ENCODE measurements around the gene KDM4C.
"Not testable (repeated sequence)": the region's sequence is repeated elsewhere in the genome, so short reads cannot be mapped to it uniquely, and the experiment has no call there.

The KDM4C gene

GRCh38 chr9:6764011-6764410 is 6.2 kb downstream of the KDM4C start:
- DNase-seq (ENCODE audit: low read depth, low spot score), result no peak

- DNase-seq (ENCODE audit: low read depth, low spot score), result no peak
These were observed 6.8 kb downstream of the KDM4C start for GRCh38 chr9:6764523-6764922.

GRCh38 chr9:6764950-6765349 is 7.2 kb downstream of the KDM4C start:
- DNase-seq (ENCODE audit: low read depth, low spot score), result no peak

GRCh38 chr9:6765396-6765795 is 7.6 kb downstream of the KDM4C start:
- DNase-seq (ENCODE audit: low read depth, low spot score), result no peak

GRCh38 chr9:6766606-6767005 is 8.8 kb downstream of the KDM4C start:
- DNase-seq (ENCODE audit: low read depth, low spot score), result no peak

GRCh38 chr9:6768587-6768986 is 10.8 kb downstream of the KDM4C start:
- not testable (repeated sequence) for DNase-seq (ENCODE audit: low read depth, low spot score)

GRCh38 chr9:6771722-6772121 is 13.9 kb downstream of the KDM4C start:
- no peak for DNase-seq (ENCODE audit: low read depth, low spot score)

- DNase-seq (ENCODE audit: low read depth, low spot score), result no peak
These were observed 19.6 kb downstream of the KDM4C start for GRCh38 chr9:6777213-6777902.

- DNase-seq (ENCODE audit: low read depth, low spot score), result no peak
These were observed 21.9 kb downstream of the KDM4C start for GRCh38 chr9:6779417-6780241.

- DNase-seq (ENCODE audit: low read depth, low spot score), result no peak
These were observed 22.9 kb downstream of the KDM4C start for GRCh38 chr9:6780690-6781089.

GRCh38 chr9:6781476-6781875 is 23.7 kb downstream of the KDM4C start:
- no peak for DNase-seq (ENCODE audit: low read depth, low spot score)

- DNase-seq (ENCODE audit: low read depth, low spot score), result no peak
These were observed 24.6 kb downstream of the KDM4C start for GRCh38 chr9:6782345-6782744.

GRCh38 chr9:6782981-6783380 is 25.2 kb downstream of the KDM4C start:
- no peak for DNase-seq (ENCODE audit: low read depth, low spot score)

GRCh38 chr9:6783753-6784152 is 26.0 kb downstream of the KDM4C start:
- DNase-seq (ENCODE audit: low read depth, low spot score), result no peak

GRCh38 chr9:6785682-6786081 is 27.9 kb downstream of the KDM4C start:
- no peak for DNase-seq (ENCODE audit: low read depth, low spot score)

- DNase-seq (ENCODE audit: low read depth, low spot score), result no peak
These were observed 30.0 kb downstream of the KDM4C start for GRCh38 chr9:6787793-6788161.

GRCh38 chr9:6788162-6789016 is 30.6 kb downstream of the KDM4C start:
- DNase-seq (ENCODE audit: low read depth, low spot score), result no peak

GRCh38 chr9:6789017-6789338 is 31.2 kb downstream of the KDM4C start:
- DNase-seq (ENCODE audit: low read depth, low spot score), result not testable (repeated sequence)

GRCh38 chr9:6790866-6791265 is 33.1 kb downstream of the KDM4C start:
- DNase-seq (ENCODE audit: low read depth, low spot score), result no peak

GRCh38 chr9:6793203-6793602 is 35.4 kb downstream of the KDM4C start:
- DNase-seq (ENCODE audit: low read depth, low spot score), result no peak

- no peak for DNase-seq (ENCODE audit: low read depth, low spot score)
These were observed 37.2 kb downstream of the KDM4C start for GRCh38 chr9:6794936-6795335.

- DNase-seq (ENCODE audit: low read depth, low spot score), result no peak
These were observed 45.2 kb downstream of the KDM4C start for GRCh38 chr9:6802926-6803325.
